ENCODE results near the gene SETD7.

GRCh38 chr4:139493176-139493575 is 62.8 kb downstream of the SETD7 start:
- TF ChIP-seq, protein P1, sequence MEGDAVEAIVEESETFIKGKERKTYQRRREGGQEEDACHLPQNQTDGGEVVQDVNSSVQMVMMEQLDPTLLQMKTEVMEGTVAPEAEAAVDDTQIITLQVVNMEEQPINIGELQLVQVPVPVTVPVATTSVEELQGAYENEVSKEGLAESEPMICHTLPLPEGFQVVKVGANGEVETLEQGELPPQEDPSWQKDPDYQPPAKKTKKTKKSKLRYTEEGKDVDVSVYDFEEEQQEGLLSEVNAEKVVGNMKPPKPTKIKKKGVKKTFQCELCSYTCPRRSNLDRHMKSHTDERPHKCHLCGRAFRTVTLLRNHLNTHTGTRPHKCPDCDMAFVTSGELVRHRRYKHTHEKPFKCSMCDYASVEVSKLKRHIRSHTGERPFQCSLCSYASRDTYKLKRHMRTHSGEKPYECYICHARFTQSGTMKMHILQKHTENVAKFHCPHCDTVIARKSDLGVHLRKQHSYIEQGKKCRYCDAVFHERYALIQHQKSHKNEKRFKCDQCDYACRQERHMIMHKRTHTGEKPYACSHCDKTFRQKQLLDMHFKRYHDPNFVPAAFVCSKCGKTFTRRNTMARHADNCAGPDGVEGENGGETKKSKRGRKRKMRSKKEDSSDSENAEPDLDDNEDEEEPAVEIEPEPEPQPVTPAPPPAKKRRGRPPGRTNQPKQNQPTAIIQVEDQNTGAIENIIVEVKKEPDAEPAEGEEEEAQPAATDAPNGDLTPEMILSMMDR (conservative IDR thresholded peaks at IDR 0.05; ENCODE audit: low read length), result no peak
- no peak for TF ChIP-seq EZH2phosphoT487 (IDR thresholded peaks at IDR 0.05; ENCODE audit: borderline replicate concordance)
